GM23338 (cell line): Measurements from ENCODE around the gene ATG4C. TPM values are rescaled to one million over a fixed set of nuclear protein-coding genes. Genes with fewer than 3 reads are reported as not detected.

Source experiments
- ATAC-seq: fragments of 200-7000 bp; cut with Tn5 transposase; 3 replicates; pipeline ENCODE4 v1.9.1; 2020
- DNase-seq: peaks from one replicate; pipeline ENCODE4 v3.0.0-alpha.2; 2015; ENCODE audit warnings: low spot score
- H2AFZ ChIP-seq: fragments of 200-600 bp; sonication (generic); 2 replicates; pipeline ENCODE4 v1.8.0; 2016; ENCODE audit warnings: antibody characterized with exemption, mild to moderate bottlenecking, moderate library complexity
- H3F3A ChIP-seq: fragments of 200-600 bp; sonication (generic); replicated peaks from 2 replicates; pipeline ENCODE4 v1.8.0; 2017; ENCODE audit warnings: antibody characterized with exemption, mixed run types, low read depth
- H3K27ac ChIP-seq: fragments of 200-600 bp; sonication (generic); 2 replicates; pipeline ENCODE4 v1.6.1; 2016; ENCODE audit warnings: low read depth
- H3K27me3 ChIP-seq: fragments of 200-600 bp; sonication (generic); 2 replicates; pipeline ENCODE4 v1.8.0; 2016; ENCODE audit warnings: mild to moderate bottlenecking, mixed run types, moderate library complexity; ENCODE audit not compliant: insufficient read depth
- H3K36me3 ChIP-seq: fragments of 200-600 bp; sonication (generic); 2 replicates; pipeline ENCODE4 v1.8.0; 2016; ENCODE audit warnings: mild to moderate bottlenecking; ENCODE audit not compliant: insufficient read depth
- H3K4me1 ChIP-seq: fragments of 200-600 bp; sonication (generic); 2 replicates; pipeline ENCODE4 v1.8.0; 2016; ENCODE audit warnings: mild to moderate bottlenecking, moderate library complexity; ENCODE audit not compliant: insufficient read depth
- H3K4me2 ChIP-seq: fragments of 200-600 bp; sonication (generic); 2 replicates; pipeline ENCODE4 v1.7.1; 2017; ENCODE audit warnings: mixed run types
- H3K4me3 ChIP-seq: fragments of 200-600 bp; sonication (generic); 2 replicates; pipeline ENCODE4 v1.6.1; 2016; ENCODE audit warnings: mixed run types
- H3K79me2 ChIP-seq: fragments of 200-600 bp; sonication (generic); replicated peaks from 2 replicates; pipeline ENCODE4 v1.8.0; 2017; ENCODE audit warnings: mild to moderate bottlenecking; ENCODE audit not compliant: insufficient read depth
- H3K9me2 ChIP-seq: fragments of 200-600 bp; sonication (generic); 2 replicates; pipeline ENCODE4 v1.8.0; 2017; ENCODE audit not compliant: insufficient read depth
- H4K20me1 ChIP-seq: fragments of 200-600 bp; sonication (generic); replicated peaks from 2 replicates; pipeline ENCODE4 v1.8.0; 2017; ENCODE audit warnings: mild to moderate bottlenecking; ENCODE audit not compliant: insufficient read depth
- H3K27ac Mint-ChIP-seq: 2 replicates; pipeline ENCODE4 v1.8.0; 2020; ENCODE audit warnings: inconsistent platforms, mild to moderate bottlenecking, moderate library complexity, mixed read lengths
- H3K27me3 Mint-ChIP-seq: 3 replicates; pipeline ENCODE4 v1.8.0; 2022; ENCODE audit warnings: low read depth, mild to moderate bottlenecking, moderate library complexity, mixed read lengths, inconsistent platforms; ENCODE audit not compliant: insufficient read depth, poor library complexity
- H3K36me3 Mint-ChIP-seq: 3 replicates; pipeline ENCODE4 v1.8.0; 2021; ENCODE audit warnings: low read depth, mild to moderate bottlenecking, inconsistent platforms, moderate library complexity, mixed read lengths
- H3K4me1 Mint-ChIP-seq: 3 replicates; pipeline ENCODE4 v1.8.0; 2020; ENCODE audit warnings: mild to moderate bottlenecking, inconsistent platforms, mixed read lengths
- H3K4me3 Mint-ChIP-seq: 3 replicates; pipeline ENCODE4 v1.8.0; 2021; ENCODE audit warnings: moderate library complexity, mild to moderate bottlenecking, inconsistent platforms, mixed read lengths
- H3K9me3 Mint-ChIP-seq: 3 replicates; pipeline ENCODE4 v1.8.0; 2020; ENCODE audit warnings: moderate library complexity, mild to moderate bottlenecking, inconsistent platforms, mixed read lengths
- CREB1 ChIP-seq: fragments of 250-450 bp; sonication (Bioruptor Pico); IDR thresholded peaks from 2 replicates; pipeline ENCODE4 v1.5.0; 2020; ENCODE audit warnings: low read depth, mild to moderate bottlenecking, moderate library complexity
- CTCF ChIP-seq, 2 experiments: fragments of 200-600 bp in 1 of 2; sonication (generic) in 1 of 2; conservative IDR thresholded peaks; 2 replicates each; pipeline versions ENCODE4 v1.5.1 to v1.6.1; 2016 to 2017; ENCODE audit warnings: antibody characterized with exemption in 2 of 2, low read depth in 2 of 2, mild to moderate bottlenecking in 2 of 2, moderate library complexity in 1 of 2
- ETS1 ChIP-seq: IDR thresholded peaks from 2 replicates; pipeline ENCODE4 v1.6.1; 2016; ENCODE audit warnings: antibody characterized with exemption
- EZH2 ChIP-seq: fragments of 200-600 bp; sonication (generic); IDR thresholded peaks from one replicate; pipeline ENCODE4 v1.8.0; 2017; ENCODE audit warnings: antibody characterized with exemption, mild to moderate bottlenecking, low read depth; ENCODE audit not compliant: unreplicated experiment
- EZH2phosphoT487 ChIP-seq: fragments of 200-600 bp; sonication (generic); IDR thresholded peaks from one replicate; pipeline ENCODE4 v1.8.1; 2018; ENCODE audit warnings: antibody characterized with exemption; ENCODE audit not compliant: unreplicated experiment
- JUNB ChIP-seq: IDR thresholded peaks from one replicate; pipeline ENCODE4 v1.6.1; 2016; ENCODE audit warnings: antibody characterized with exemption; ENCODE audit not compliant: unreplicated experiment
- NANOG ChIP-seq: IDR thresholded peaks from 2 replicates; pipeline ENCODE4 v1.6.1; 2016; ENCODE audit warnings: antibody characterized with exemption, borderline replicate concordance
- REST ChIP-seq: IDR thresholded peaks from one replicate; pipeline ENCODE4 v1.6.1; 2018; ENCODE audit warnings: antibody characterized with exemption; ENCODE audit not compliant: unreplicated experiment
- STAT1 ChIP-seq: IDR thresholded peaks from one replicate; pipeline ENCODE4 v1.6.1; 2016; ENCODE audit warnings: antibody characterized with exemption; ENCODE audit not compliant: unreplicated experiment
- ZNF114 ChIP-seq: fragments of 250-450 bp; sonication (Bioruptor Pico); IDR thresholded peaks from 2 replicates; pipeline ENCODE4 v1.5.0; 2020; ENCODE audit warnings: mild to moderate bottlenecking, moderate library complexity
- polyA plus RNA-seq: library from polyadenylated mRNA; unstranded; fragments of >200 nt; fragmentation: Nextera tagmentation; extraction: Ambion mirVana; gene quantifications from 2 replicates; pipeline ENCODE4 v1.2.1, GENCODE V29; 2016
- total RNA-seq: library from RNA; depleted of rRNA; stranded (reverse); fragments of >200 nt; shearing (Covaris generic); gene quantifications from 2 replicates; pipeline ENCODE4 v1.2.3, GENCODE V29; 2014

ATG4C gene
- total and polyA plus RNA-seq, 2 experiments from 2014 or later, result 15.7 to 18.6 TPM

GRCh38 chr1:62836856-62837540, 53.1 kb downstream of the ATG4C start:
- no peaks in the 10 kb centered on the region for H3K36me3 ChIP-seq
- H3K4me3 Mint-ChIP-seq, result no peak overlapping the region
- no peaks in the 10 kb centered on the region for H3K9me2 ChIP-seq
- H3F3A ChIP-seq, result no peaks in the 10 kb centered on the region
- peaks cover 3% of the 10 kb centered on the region for H3K27me3 Mint-ChIP-seq
- H3K9me3 Mint-ChIP-seq, result no peaks in the 10 kb centered on the region
- no peaks in the 10 kb centered on the region for H3K36me3 Mint-ChIP-seq
- H3K27me3 ChIP-seq, result no peaks in the 10 kb centered on the region
- peaks cover 13% of the 10 kb centered on the region for H3K4me1 ChIP-seq
- peaks cover 12% of the 10 kb centered on the region; the same call in 2 of the 3 replicates for H3K4me1 Mint-ChIP-seq
- TF ChIP-seq EZH2phosphoT487, result no peak
- TF ChIP-seq NANOG, result no peak
- no peak for TF ChIP-seq JUNB
- TF ChIP-seq STAT1, result no peak
- H3K4me2 ChIP-seq, result no peak overlapping the region
- no peaks in the 10 kb centered on the region for H3K79me2 ChIP-seq
- no peaks in the 10 kb centered on the region for H4K20me1 ChIP-seq
- H3K27ac Mint-ChIP-seq, result no peak overlapping the region
- DNase-seq (no peak), ATAC-seq (no peak)
- no peak overlapping the region for H3K27ac ChIP-seq
- H3K4me3 ChIP-seq, result no peak overlapping the region
- H2AFZ ChIP-seq, result no peak overlapping the region

- no peak overlapping the region for H3K4me3 Mint-ChIP-seq
- H3K27ac ChIP-seq, result no peak overlapping the region
- ATAC-seq, result peak; percentile 53; the same call in 2 of the 3 replicates
- H2AFZ ChIP-seq, result no peak overlapping the region
- H3K9me2 ChIP-seq, result no peaks in the 10 kb centered on the region
- no peak for TF ChIP-seq ETS1
- no peak for TF ChIP-seq EZH2
- no peak for TF ChIP-seq ZNF114 (CRISPR knock-in tag)
- TF ChIP-seq CTCF (conservative IDR thresholded peaks at IDR 0.05; ENCODE audit: low read depth in 2 of 2), result no peak
- TF ChIP-seq REST, result no peak
- no peak for TF ChIP-seq CREB1
- H3K36me3 Mint-ChIP-seq, result no peaks in the 10 kb centered on the region
- H3K4me1 ChIP-seq, result peaks cover 7% of the 10 kb centered on the region; the same call in 1 of the 2 replicates
- no peaks in the 10 kb centered on the region for H3F3A ChIP-seq
- H3K36me3 ChIP-seq, result no peaks in the 10 kb centered on the region
- H3K27ac Mint-ChIP-seq, result no peak overlapping the region
- no peaks in the 10 kb centered on the region for H4K20me1 ChIP-seq
- H3K79me2 ChIP-seq, result no peaks in the 10 kb centered on the region
- no peak overlapping the region for H3K4me2 ChIP-seq
- peaks cover 3% of the 10 kb centered on the region for H3K27me3 Mint-ChIP-seq
- H3K27me3 ChIP-seq, result no peaks in the 10 kb centered on the region
- no peak overlapping the region for H3K4me3 ChIP-seq
- no peaks in the 10 kb centered on the region for H3K9me3 Mint-ChIP-seq
- DNase-seq, result no peak
- H3K4me1 Mint-ChIP-seq, result peaks cover 9% of the 10 kb centered on the region; the same call in 2 of the 3 replicates
These were observed 56.6 kb downstream of the ATG4C start for GRCh38 chr1:62840555-62840954.
